ENCODE data around the gene MACROD2. TPM values are rescaled to one million over a fixed set of nuclear protein-coding genes. Genes with fewer than 3 reads are reported as not detected.
A peak's percentile ranks its signal among the peaks of the same experiment; 100 is the strongest.

MACROD2 gene
- total RNA-seq, 1 donor from 2014 or later: 6.4 TPM

DNA sequence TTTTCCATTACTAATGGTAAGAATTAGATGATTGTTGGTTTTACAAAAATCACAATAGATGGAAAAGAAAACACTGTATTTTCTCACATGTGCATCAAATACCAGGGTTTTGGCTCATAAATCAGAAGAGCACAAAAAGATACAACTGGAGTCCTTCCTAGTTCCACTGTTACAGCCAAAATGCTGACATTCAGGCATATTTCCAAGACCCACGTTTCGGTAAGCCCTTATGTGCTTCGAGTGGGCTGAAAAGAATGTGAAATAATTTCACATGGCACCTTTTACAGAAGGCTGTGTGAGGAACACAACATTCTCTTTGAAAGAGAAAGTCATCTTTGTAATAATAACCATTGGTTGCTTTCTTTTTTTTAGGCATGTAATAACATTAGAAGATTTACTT, 668.8 kb downstream of the MACROD2 start:
- Mint-ChIP-seq H3K4me3 (no peak overlapping the region), H3K36me3 (ENCODE audit: low read depth) (no peaks in the 10 kb centered on the region), H3K27ac (ENCODE audit: unreplicated experiment) (no peak overlapping the region), H3K4me1 (no peaks in the 10 kb centered on the region), H3K9me3 (peaks cover 9% of the 10 kb centered on the region), H3K27me3 (ENCODE audit: low read depth) (no peaks in the 10 kb centered on the region)
- TF ChIP-seq, protein P1, sequence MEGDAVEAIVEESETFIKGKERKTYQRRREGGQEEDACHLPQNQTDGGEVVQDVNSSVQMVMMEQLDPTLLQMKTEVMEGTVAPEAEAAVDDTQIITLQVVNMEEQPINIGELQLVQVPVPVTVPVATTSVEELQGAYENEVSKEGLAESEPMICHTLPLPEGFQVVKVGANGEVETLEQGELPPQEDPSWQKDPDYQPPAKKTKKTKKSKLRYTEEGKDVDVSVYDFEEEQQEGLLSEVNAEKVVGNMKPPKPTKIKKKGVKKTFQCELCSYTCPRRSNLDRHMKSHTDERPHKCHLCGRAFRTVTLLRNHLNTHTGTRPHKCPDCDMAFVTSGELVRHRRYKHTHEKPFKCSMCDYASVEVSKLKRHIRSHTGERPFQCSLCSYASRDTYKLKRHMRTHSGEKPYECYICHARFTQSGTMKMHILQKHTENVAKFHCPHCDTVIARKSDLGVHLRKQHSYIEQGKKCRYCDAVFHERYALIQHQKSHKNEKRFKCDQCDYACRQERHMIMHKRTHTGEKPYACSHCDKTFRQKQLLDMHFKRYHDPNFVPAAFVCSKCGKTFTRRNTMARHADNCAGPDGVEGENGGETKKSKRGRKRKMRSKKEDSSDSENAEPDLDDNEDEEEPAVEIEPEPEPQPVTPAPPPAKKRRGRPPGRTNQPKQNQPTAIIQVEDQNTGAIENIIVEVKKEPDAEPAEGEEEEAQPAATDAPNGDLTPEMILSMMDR (conservative IDR thresholded peaks at IDR 0.05): no peak
- no peak for DNase-seq (ENCODE audit: low read depth, low spot score)

DNA sequence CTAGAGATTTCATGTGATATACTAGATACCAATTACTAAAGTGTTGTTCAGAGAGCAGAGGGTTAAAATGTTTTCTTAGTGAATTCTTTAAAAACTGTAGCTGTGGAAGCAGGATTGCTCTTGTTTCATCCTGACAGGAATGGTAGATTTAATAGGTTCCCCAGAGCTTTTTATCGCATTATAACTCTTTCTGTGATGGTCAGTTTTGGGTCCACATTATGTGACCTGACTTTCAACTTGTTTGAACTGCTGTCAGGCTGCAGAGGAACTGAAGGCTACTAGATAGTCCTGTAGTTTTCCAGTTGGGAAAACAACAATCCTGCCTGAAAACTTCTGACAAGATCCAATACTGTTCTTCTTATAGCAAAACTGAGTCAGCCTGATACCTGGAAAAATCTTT, 671.4 kb downstream of the MACROD2 start:
- no peaks in the 10 kb centered on the region for H3K27me3 Mint-ChIP-seq (ENCODE audit: low read depth)
- H3K4me1 Mint-ChIP-seq: no peaks in the 10 kb centered on the region
- peaks cover 13% of the 10 kb centered on the region for H3K9me3 Mint-ChIP-seq
- TF ChIP-seq, protein P1 (conservative IDR thresholded peaks at IDR 0.05): no peak
- no peaks in the 10 kb centered on the region for H3K36me3 Mint-ChIP-seq (ENCODE audit: low read depth)
- H3K4me3 Mint-ChIP-seq: no peak overlapping the region
- peak overlapping the region; percentile 43 for H3K27ac Mint-ChIP-seq (ENCODE audit: unreplicated experiment)
- no peak for DNase-seq (ENCODE audit: low read depth, low spot score)

DNA sequence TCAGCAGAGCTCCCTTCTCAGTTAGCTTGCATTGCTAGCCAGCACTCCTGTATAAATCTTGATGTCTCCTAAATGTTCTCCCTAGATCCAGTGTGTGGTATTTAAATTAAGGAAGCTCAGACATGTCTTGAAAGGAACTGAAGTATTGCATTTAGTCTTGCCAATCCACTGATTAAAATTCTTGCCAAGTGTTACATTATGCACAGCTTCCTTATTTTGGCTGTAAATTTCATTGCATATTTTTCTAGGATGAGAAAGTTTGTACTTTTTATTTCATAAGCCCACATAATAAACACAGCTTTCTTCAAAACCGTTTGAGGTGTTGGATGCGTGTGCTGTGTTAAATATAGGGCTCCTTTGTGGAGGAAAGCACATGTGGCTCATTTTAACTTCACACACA, 671.9 kb downstream of the MACROD2 start:
- no peaks in the 10 kb centered on the region for H3K4me1 Mint-ChIP-seq
- H3K27me3 Mint-ChIP-seq (ENCODE audit: low read depth): no peaks in the 10 kb centered on the region
- no peaks in the 10 kb centered on the region for H3K36me3 Mint-ChIP-seq (ENCODE audit: low read depth)
- TF ChIP-seq, protein P1 (conservative IDR thresholded peaks at IDR 0.05): no peak
- peaks cover 9% of the 10 kb centered on the region for H3K9me3 Mint-ChIP-seq
- DNase-seq (ENCODE audit: low read depth, low spot score): no peak
- H3K27ac Mint-ChIP-seq (ENCODE audit: unreplicated experiment): no peak overlapping the region
- H3K4me3 Mint-ChIP-seq: no peak overlapping the region

DNA sequence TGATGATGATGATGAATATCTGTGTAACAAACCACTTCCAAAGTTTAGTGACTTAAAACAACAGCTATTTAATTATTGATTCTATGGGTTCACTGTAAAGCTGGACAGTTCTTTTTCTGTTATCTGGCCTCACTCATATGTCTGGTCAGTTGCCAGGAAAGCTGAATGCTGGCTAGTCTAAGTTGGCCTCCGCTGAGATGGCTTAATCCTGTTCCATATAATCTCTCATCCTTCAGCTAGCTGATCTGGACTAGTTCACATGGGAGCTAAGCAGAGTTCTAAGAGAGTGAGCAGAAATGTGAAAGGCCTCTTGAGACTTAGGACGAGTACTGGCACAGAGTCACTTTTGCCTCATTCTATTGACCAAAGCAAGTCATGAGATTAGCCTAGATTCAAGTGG, 676.8 kb downstream of the MACROD2 start:
- peaks cover 2% of the 10 kb centered on the region for H3K36me3 Mint-ChIP-seq (ENCODE audit: low read depth)
- no peak for DNase-seq (ENCODE audit: low read depth, low spot score)
- no peaks in the 10 kb centered on the region for H3K27me3 Mint-ChIP-seq (ENCODE audit: low read depth)
- H3K9me3 Mint-ChIP-seq: peaks cover 17% of the 10 kb centered on the region
- no peak overlapping the region for H3K27ac Mint-ChIP-seq (ENCODE audit: unreplicated experiment)
- TF ChIP-seq, protein P1 (conservative IDR thresholded peaks at IDR 0.05): no peak
- no peaks in the 10 kb centered on the region for H3K4me1 Mint-ChIP-seq
- H3K4me3 Mint-ChIP-seq: no peak overlapping the region

DNA sequence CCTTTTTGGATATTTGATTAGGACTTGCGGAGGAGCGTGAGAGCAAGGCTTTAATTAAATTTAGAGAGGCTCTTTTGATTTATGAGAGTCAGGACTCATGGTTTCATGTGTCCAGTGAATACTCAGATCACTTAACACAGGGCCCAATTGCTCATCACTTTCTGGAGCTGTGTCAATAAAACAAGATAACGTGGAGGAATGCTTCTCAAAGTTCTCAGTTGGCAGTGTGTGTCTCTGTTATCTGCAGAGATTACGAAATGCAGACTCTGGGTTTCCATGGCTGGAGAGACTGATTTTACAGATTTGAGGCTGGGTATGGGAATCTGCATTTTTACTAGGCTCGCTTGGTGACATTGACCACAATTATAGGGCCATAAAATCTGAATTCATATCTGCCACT, 677.8 kb downstream of the MACROD2 start:
- no peak for DNase-seq (ENCODE audit: low read depth, low spot score)
- H3K27ac Mint-ChIP-seq (ENCODE audit: unreplicated experiment): no peak overlapping the region
- no peak overlapping the region for H3K4me3 Mint-ChIP-seq
- H3K36me3 Mint-ChIP-seq (ENCODE audit: low read depth): peaks cover 2% of the 10 kb centered on the region
- H3K4me1 Mint-ChIP-seq: no peaks in the 10 kb centered on the region
- H3K9me3 Mint-ChIP-seq: peaks cover 17% of the 10 kb centered on the region
- TF ChIP-seq, protein P1 (conservative IDR thresholded peaks at IDR 0.05): no peak
- no peaks in the 10 kb centered on the region for H3K27me3 Mint-ChIP-seq (ENCODE audit: low read depth)

DNA sequence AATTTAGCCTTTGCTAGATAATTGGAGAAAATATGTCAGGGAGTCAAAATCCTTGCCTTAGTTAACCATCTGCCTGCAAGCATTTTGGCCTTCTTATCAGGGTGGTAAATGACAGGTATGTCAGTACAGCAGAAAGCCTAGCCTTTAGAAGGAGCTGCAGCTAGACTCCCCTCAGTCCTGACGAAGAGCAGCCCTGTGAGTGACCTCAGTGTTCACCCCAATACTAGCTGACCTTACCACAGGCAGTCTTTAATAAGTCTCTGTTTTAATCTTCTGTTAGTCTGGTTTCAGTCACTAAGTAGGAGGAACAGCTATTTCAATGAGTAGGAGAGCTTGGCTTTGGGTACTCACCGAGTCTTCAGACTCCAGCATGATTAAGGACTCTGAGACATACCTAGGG, 682.1 kb downstream of the MACROD2 start:
- Mint-ChIP-seq H3K4me3 (no peak overlapping the region), H3K27me3 (ENCODE audit: low read depth) (no peaks in the 10 kb centered on the region), H3K9me3 (peaks cover 12% of the 10 kb centered on the region), H3K27ac (ENCODE audit: unreplicated experiment) (no peak overlapping the region), H3K4me1 (no peaks in the 10 kb centered on the region), H3K36me3 (ENCODE audit: low read depth) (peaks cover 2% of the 10 kb centered on the region)
- DNase-seq (ENCODE audit: low read depth, low spot score): no peak
- TF ChIP-seq, protein P1 (conservative IDR thresholded peaks at IDR 0.05): no peak

All from neural crest cell (in vitro differentiated cells).